Stimulated activated CD8-positive, alpha-beta memory T cell treated with anti-CD3 and anti-CD28 coated beads, Interleukin-7, amount 100 ng/mL, for 48 hours (primary cell): ENCODE measurements around the gene ST7.
"Not testable (repeated sequence)": the region's sequence is repeated elsewhere in the genome, so short reads cannot be mapped to it uniquely, and the experiment has no call there.

Source experiments
- DNase-seq, 2 donors: peaks; one replicate each; pipeline ENCODE4 v3.0.0-alpha.2; 2020; ENCODE audit warnings: low read depth in 1 of 2; ENCODE audit errors: extremely low read depth in 1 of 2

The ST7 gene

DNA sequence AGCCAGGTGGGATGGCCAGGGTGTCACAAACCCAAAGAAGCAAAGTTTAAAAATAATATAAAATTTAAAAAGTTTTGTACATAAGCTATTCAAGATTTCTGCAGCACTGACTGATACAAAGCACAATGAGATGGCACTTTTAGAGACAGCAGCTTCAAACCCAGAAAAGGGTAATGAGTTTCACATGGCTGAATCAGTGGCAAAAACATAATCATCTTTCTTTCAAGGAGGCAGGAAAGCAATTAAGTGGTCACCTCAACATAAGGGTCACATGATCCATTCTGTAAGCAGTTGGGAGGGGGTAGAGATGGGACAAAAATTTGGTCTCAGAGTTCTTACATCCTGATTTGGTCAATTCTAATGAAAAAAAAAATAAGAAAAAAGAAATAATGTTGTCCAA, 17.9 kb downstream of the ST7 start:
- DNase-seq, result not testable (repeated sequence)

DNA sequence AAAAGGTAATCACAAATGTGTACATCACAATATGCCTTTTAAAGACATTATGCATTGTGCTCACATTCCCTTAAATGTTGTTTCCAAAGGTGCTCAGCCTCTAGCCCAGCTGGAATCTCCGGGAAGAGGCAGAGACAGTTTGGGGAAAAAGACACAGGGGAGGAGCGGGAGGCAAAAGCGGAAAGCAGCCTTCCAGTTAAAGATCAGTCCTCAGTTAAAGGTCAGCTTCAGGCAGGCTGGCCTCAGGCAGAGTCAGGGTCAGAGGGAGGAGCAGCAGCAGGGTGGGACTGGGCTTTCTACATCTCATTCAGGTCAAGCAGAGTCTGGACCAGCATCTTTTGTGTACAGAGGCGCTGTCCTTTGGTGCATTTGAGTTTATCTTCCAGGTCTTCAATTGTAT, 18.6 kb downstream of the ST7 start:
- DNase-seq, result no peak

DNA sequence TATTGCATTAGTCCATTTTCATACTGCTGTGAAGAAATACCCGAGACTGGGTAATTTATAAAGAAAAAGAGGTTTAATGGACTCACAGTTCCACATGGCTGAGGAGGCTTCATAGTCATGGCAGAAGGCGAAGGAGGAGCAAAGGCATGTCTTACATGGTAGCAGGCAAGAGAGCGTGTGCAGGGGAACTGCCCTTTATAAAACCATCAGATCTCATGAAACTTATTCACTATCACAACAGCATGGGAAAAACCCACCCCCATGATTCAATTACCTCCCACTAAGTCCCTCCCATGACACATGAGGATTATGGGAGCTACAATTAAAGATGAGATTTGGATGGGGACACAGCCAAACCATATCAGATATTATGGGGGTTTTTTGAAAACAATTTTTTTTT, 21.7 kb downstream of the ST7 start:
- DNase-seq, result not testable (repeated sequence)

DNA sequence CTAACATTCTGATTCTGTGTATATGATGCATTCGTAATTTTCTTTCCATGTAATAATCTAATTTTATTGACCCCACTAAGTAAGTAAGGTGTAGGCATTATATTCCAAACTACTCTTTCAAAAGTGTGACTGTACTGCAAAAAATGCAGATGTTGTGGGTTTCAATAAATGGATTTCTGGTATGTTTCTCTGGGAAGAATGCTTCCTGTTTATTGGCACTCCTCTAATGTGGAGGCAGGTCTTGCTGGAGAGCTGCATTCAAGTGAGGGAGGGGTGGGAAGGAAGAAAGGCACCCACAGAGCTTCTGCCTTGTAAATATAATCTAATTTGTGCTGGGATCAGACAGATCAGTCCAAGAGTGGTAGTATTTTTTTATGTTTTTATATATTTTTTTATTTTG, 23.9 kb downstream of the ST7 start:
- DNase-seq, result no peak

DNA sequence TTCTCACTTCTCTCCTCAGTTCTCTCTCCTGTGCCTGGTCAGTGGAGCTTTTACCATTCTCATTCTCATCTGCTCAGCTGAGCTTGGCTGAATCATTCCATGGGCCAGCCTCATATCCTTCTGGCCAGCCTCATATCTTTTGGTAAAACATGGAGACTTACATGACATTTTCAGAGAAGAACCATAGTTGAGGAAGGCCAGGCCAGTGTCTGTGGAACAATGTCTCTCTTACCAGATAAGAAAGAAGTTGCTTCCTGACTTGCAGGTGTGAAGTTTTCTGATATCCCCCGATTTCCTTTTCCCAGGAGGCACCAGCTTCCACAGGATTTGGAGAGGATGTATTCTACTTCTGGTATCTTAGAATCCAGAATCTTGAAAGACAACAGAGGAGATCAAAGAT, 24.7 kb downstream of the ST7 start:
- DNase-seq, result no peak

DNA sequence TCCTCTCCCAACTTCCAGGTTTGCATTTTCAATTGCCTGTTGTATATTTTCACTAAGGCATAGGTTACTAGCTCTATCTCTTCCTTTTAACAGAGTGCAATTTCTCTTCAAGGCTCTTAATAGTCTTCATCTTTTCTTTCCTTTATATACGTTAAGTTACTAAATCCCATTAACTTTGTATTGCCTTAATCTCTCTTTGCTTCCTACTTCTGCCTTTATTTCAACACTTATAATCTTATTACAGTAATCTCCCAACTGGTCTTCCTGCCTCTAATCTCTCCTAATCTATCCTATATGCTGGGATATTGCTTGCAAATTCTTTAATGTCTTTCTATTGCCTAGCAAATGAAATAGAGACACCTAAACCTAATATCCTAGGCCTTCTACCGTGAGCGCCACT, 26.1 kb downstream of the ST7 start:
- DNase-seq, result no peak

DNA sequence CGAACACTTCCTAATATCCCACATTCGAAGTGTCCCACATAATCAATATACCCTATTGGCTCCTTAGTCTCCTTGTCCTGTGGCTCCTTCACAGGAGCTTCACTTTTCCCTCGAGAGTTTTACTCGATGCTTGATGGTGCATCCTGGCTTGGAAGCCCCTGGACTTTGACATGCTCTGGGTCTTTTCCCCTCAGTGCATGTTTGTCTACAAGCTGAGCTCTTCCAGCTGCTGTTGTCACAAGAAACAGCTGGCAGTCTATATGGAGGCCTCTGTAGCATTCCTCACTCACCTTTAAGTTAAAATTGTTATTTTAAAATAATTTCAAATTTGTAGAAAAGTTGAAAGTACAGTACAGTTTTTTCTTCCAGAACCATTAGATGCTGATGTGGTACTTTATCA, 27.1 kb downstream of the ST7 start:
- no peak for DNase-seq

DNA sequence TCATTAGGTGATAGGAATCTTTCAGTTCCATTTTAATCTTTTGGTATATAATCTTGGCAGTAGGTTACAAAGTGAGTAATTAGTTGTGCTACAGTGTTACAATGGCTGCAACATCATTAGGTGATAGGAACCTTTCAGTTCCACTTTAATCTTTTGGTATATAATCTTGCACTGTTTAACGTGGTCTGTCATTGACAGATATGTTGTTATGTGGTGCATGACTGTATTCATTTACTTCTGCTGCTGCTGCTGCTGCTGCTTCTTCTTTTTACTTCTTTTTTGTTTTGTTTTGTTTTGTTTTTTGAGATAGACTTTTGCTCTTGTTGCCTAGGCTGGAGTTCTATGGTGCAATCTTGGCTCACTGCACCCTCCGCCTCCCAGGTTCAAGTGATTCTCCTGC, 28.6 kb downstream of the ST7 start:
- no peak for DNase-seq

DNA sequence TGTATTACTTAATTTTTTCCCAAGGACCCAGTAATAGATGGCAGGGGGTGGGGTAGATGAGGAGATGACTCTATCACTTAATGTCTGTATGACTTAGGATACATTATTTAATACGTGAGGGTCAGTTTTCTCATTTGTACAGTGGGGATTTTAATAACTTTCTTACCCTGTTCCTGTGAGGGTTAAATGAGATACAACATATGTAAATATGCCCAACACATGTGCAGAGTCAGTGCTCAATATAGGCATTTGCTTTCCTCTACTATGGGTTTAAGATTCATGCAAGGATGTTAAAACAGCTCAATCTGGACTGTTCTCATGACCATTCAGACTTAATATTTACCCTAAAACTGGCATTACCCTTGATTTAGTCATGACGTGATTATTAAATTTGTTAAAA, 31.2 kb downstream of the ST7 start:
- DNase-seq, result no peak

DNA sequence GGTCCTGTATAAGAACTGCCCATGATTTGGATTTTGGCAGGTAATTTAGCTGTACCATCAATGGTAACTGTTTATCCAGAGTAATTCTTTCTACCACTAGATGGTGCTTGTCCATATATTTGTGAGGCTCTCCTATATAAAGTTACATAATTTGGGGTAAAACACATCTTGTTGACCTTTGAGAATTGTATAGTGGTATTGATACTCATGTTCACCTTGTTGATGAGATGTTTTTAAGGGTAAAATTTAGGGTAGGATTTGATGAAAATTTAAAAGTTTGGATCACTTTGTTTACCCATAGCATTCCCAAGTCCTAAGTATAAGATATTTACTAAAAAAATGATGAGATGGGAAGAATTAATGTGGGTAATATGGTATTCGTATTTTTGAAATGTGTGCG, 31.6 kb downstream of the ST7 start:
- no peak for DNase-seq

DNA sequence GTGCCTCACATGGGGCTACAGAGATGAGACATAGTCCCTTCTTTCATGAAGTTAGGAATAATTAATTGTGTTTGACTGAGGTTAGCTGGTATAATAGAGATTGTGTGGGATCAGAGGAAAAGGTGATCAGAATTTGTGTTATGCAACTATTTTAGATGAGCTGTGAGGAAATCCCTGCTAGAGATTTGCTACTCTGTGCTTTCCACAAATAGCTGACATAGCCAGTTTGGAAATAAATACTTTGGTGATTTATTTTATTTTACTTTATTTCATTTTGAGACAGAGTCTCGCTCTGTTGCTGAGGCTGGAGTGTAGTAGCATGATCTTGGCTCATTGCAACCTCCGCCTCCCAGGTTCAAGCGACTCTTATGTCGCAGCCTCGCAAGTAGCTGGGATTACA, 32.3 kb downstream of the ST7 start:
- no peak for DNase-seq

DNA sequence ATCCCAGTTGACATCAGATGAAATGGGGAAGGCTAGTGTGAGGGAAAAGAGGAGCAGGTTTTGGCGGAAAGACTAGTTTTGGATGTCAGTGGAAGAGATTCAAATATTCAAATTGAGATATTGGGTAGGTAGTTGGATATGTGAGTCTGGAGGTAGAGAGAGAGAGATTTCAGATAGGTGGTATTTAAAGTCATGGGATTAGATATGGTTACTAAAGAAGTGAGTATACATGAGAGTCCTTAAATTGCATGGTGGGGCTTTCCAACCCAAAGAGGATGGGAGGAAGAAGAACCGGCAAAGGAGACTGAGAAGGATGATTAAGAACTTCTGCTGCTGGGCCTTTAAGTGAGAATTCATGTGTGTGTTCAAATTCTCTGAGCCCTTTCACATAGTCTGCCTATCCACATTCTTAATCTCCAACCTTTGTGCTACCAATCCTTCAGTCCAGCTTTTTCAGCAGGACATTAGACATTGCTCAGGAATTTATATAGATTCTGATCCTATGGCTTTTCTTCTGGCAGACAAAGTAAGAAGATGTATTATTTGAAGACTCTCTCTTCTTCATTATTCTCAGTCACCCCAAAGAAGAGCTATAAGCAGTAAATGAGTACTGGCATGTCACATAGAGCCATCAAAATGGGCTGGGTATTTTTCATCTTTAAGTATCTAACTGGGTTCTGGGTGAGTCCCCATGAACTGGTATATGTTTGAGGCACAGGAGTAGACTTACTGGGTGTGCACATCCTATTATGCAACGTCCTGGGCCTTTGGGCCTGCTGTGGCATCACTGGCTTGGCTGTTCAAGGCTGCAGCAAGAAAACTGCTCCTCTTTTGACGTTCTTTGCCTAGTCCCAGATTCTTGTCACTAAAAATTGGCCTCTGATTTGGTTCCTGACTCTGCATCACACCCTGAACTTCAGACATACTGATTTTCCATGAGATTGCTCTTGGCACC, 33.6 kb downstream of the ST7 start:
- DNase-seq, result no peak

DNA sequence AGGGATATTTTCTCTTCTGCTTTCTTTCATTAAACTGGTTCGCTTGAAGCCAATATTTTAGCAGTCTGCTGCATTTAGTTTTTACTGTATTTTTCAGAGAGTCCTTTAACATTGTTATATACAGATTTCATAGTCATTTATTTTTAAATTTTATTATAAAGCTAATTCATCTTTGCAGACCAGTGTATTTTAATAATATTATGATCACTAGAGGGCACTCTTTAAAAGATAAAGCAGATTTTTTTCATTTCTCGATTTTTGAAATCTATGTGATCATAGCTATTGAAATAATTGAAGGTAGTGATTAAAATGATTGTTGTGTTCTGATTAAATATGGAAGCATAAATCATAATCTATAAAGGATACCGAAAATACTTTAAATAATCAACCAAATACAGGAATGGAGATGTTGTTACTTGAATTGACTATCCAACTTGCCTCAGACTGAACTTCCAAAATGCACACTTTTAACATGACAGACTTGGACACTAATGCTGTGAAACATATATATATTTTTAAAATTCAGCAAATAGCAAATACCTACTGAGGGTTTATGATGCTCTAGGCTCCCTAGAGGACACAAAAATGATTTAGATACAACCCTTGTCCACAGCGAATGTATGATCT, 35.2 kb downstream of the ST7 start:
- no peak for DNase-seq

DNA sequence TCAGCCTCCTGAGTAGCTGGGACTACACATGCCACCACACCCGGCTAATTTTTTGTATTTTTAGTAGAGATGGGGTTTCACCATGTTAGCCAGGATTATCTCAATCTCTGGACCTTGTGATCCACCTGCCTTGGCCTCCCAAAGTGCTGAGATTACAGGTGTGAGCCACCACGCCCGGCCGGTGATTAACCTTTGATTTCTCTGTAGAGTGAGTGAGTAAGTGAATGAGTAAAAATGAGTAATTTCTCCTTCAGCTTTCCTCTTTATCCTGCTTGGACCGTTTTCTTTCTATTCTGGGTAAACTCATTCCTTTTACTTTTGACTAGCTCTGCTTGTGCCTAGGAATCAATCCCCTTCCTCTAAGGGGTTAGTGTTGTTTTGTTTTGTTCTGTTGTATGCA, 36.8 kb downstream of the ST7 start:
- no peak for DNase-seq

DNA sequence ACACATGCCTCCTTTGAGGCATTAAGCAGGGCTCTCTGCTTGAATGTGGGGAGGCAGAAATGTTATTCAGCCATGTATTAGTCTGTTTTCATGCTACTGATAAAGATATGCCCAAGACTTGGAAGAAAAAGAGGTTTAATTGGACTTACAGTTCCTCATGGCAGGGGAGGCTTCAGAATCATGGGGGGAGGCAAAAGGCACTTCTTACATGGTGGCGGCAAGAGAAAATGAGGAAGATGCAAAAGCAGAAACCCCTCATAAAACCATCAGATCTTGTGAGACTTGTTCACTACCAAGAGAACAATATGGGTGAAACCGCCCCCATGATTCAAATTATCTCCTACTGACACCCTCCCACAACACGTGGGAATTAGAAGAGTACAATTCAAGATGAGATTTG, 37.9 kb downstream of the ST7 start:
- no peak for DNase-seq

DNA sequence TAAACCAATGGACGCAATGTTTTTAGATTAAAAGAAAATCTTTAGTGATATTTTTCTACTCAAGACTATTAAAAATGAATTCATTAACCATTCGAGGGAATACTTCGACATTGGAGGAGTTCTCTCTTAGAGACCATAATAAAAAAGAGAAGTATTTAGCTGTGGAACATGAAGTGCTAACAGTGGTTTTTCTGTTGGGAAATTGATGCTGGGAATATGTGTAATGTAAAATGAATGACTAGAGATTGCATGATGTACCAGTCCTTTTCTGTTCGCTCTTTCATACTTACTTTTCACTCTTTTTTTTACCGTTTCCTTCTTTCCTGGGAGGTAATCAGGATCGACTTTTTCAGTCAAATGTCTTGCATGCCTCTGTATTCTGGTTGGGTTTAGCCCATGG, 41.3 kb downstream of the ST7 start:
- no peak for DNase-seq

DNA sequence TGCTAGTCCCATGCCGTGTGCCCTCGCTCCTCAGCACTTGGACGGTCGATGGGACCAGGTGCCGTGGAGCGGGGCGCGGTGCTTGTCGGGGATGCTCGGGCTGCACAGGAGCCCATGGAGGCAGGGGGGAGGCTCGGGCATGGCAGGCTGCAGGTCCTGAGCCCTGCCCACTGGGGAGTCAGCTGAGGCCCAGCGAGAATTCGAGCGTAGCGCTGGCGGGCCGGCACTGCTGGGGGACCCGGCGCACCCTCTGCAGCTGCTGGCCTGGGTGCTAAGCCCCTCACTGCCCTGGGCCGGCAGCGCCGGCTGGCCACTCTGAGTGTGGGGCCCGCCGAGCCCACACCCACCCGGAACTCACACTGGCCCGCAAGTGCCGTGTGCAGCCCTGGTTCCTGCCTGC, 44.7 kb downstream of the ST7 start:
- no peak for DNase-seq

DNA sequence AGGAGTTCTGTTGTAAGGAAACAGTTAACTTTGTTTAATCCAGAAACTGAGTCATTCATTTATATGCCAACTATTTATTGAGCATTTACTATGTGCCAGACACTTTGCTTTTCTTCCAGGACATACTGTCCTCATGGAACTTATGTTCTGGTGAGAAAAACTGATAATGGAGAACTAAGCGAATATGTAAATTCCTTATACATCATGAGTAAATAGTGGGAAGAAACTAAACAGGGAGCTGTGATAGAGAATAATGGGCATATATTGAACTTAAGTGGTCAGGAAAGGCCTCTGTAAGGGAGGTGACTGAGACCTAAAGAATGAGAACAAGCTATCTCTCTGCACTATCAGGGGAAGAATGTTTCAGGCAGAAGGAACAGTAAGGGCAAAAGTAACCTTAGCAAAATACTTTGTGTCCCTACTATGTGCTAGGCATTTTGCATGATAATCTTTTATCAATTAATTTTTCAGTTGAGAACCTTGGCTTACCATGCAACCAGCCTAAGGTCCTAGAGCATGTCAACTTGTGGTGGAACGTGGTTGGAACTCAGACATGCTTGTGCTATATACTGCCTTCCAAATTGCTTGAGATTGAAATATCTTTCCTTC, 45.4 kb downstream of the ST7 start:
- no peak for DNase-seq

DNA sequence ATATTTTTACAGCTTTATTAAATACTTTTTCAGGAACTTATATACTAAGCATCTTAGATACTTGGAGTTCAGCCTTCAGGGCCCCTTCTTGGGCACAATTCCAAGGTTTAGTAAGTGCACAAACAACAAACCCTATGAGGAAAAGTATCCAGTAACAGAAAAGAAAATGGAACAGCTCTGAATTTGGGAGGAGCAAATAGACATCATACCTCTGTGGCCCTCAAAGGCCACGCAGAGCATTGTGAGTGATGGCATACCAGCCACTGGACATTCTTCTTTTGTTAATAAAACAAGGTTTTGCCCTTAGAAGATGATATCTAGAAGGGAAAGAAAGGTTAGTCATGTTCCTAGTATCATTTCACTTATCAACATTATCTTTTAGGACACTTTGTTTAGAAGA, 46.0 kb downstream of the ST7 start:
- no peak for DNase-seq

DNA sequence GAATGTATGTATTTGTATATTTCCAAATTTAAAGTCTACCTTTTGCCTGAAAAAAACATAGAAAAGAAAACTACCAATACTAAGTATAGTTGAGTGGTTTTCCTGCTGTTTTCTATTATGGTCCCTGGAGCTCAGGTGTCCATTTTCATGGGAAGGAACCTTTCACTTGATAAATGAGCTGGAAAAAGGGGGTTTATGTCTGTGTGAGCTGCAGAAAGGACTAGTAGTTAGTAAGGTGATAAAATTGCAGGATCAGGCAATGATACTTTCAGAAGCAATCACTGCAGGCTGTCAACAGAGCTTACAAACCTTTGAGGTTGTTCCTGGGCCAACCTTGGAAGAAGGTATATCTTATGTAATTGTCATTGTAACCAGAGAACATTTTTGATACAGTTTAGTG, 48.0 kb downstream of the ST7 start:
- DNase-seq, result no peak

DNA sequence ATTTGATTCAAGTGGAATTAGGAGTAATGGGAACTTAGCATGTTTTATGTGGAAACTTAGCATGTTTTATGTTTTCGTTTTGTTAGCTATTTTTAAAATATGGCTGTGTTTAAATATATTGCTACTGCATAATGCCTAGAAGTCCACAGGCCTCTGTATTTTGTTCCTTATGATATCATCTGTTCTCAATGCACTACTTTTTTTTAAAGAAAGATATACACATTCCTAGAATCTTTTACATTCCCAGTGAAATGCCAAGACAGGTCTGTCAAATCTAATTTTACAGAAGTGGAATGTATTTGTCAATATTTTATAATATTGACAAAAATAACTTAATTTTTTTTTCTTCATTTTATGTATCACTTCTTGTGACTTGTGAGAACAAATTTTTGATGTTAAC, 51.6 kb downstream of the ST7 start:
- no peak for DNase-seq

DNA sequence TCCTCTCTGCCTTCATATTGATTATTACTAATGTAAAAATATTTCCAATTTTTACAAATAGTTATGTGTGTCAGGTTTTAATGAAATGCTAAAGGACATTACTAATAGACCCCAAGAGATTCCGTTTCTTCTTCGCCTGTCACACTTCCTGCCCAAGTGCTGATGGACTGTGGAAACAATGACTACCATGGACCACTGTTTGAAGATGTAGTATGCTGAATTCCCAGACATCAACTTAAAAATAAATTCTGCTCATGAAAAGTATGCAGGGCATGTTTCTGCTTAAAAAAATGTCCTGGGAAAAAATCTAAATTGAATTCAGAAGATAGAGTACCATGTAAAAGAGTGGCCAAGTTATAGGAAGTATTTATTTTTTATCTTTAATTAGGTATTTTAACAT, 52.1 kb downstream of the ST7 start:
- DNase-seq, result no peak
